GM21528 (cell line): ENCODE measurements around the gene FOXRED2.
"Not testable (repeated sequence)": the region's sequence is repeated elsewhere in the genome, so short reads cannot be mapped to it uniquely, and the experiment has no call there.

ENCODE experiments used
- ATAC-seq: cut with Tn5 transposase; IDR thresholded peaks from one replicate; pipeline ENCODE4 v1.9.1; 2021; ENCODE audit warnings: mild to moderate bottlenecking, moderate library complexity; ENCODE audit not compliant: unreplicated experiment, low FRiP score

The FOXRED2 gene

GRCh38 chr22:36506637-36507517 is at the start of gene FOXRED2:
Gene FOXRED2 (minus strand): TSS chr22:36507040. CDS start chr22:36506422, 618 bp downstream.
- peak; percentile 70 for ATAC-seq

GRCh38 chr22:36554098-36554497 is 47.3 kb upstream of the FOXRED2 start:
- no peak for ATAC-seq

GRCh38 chr22:36552289-36552688 is 45.4 kb upstream of the FOXRED2 start:
- ATAC-seq = no peak

- ATAC-seq = no peak
These were observed 44.1 kb upstream of the FOXRED2 start for GRCh38 chr22:36550701-36551495.

GRCh38 chr22:36549033-36549432 is 42.2 kb upstream of the FOXRED2 start:
- no peak for ATAC-seq

- ATAC-seq = no peak
These were observed 41.8 kb upstream of the FOXRED2 start for GRCh38 chr22:36548606-36549005.

GRCh38 chr22:36546932-36547331 is 40.1 kb upstream of the FOXRED2 start:
- ATAC-seq = no peak

GRCh38 chr22:36546092-36546804 is 39.4 kb upstream of the FOXRED2 start:
- ATAC-seq = no peak

GRCh38 chr22:36544107-36544620 is 37.3 kb upstream of the FOXRED2 start:
- ATAC-seq = no peak

- ATAC-seq = no peak
These were observed 35.1 kb upstream of the FOXRED2 start for GRCh38 chr22:36541831-36542411.

GRCh38 chr22:36540867-36541642 is 34.2 kb upstream of the FOXRED2 start:
- ATAC-seq = no peak

- no peak for ATAC-seq
These were observed 31.7 kb upstream of the FOXRED2 start for GRCh38 chr22:36538529-36538928.

GRCh38 chr22:36536717-36537116 is 29.9 kb upstream of the FOXRED2 start:
- ATAC-seq = no peak

- ATAC-seq = not testable (repeated sequence)
These were observed 26.5 kb upstream of the FOXRED2 start for GRCh38 chr22:36533320-36533719.

GRCh38 chr22:36532466-36532865 is 25.6 kb upstream of the FOXRED2 start:
- no peak for ATAC-seq

- peak; percentile 92 for ATAC-seq
These were observed 22.2 kb upstream of the FOXRED2 start, which contains the start of gene EIF3D for GRCh38 chr22:36528795-36529751. Gene EIF3D (minus strand): TSS chr22:36529166. CDS start chr22:36526121, 3,045 bp downstream.

- no peak for ATAC-seq
These were observed 21.5 kb upstream of the FOXRED2 start for GRCh38 chr22:36528341-36528740.

GRCh38 chr22:36522662-36523061 is 15.8 kb upstream of the FOXRED2 start:
- no peak for ATAC-seq
